Measurements from ENCODE around the gene TRAPPC3L.

TRAPPC3L gene

DNA sequence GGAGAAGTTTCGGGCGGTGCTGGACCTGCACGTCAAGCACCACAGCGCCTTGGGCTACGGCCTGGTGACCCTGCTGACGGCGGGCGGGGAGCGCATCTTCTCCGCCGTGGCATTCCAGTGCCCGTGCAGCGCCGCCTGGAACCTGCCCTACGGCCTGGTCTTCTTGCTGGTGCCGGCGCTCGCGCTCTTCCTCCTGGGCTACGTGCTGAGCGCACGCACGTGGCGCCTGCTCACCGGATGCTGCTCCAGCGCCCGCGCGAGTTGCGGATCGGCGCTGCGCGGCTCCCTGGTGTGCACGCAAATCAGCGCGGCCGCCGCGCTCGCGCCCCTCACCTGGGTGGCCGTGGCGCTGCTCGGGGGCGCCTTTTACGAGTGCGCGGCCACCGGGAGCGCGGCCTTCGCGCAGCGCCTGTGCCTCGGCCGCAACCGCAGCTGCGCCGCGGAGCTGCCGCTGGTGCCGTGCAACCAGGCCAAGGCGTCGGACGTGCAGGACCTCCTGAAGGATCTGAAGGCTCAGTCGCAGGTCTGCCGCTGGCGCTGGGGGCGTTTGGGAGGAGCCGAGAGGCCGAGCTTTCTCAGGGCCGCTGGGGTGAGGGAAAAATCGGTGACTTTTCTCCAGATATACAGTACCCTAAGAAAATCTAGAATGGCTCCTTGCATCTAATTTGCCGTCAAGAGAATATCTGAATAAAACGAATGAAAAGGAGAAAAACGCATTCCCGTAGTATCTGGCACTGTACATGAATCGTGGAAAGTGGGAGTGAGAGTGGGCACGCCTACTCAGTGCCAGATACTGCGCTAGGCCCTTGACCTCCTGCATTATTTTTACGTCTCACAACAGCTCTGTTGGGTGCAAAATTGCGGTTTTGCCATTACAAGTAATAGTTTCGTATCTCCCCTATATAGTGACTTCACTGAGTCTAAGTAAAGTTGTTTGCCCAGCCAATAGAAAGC lies 83.3 kb downstream of the TRAPPC3L start:
- no peak for DNase-seq

- DNase-seq = no peak
Observed at GRCh38 chr6:116461331-116461931, 84.1 kb downstream of the TRAPPC3L start, which contains the start of gene CALHM6. Gene CALHM6 (plus strand): TSS chr6:116461375. CDS start chr6:116461930, 555 bp downstream.

DNA sequence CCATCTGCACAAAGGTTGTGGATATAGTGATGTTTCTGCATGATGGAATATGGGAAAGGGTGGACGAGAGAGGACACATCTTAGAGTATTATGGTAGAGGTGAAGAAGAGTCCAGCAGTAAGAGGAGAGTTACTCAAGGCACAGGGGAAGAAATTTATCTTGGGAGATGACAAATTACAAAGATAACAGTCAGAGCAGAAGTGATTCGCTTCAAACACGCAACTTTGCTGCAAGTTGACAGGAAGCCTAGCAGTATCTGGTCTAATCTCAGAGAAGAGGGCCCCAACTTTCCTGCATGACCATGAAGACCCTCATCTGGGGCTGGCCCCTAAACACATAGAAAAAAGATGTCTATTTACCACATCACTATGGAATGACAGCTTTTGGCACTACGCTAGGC lies 85.6 kb downstream of the TRAPPC3L start:
- DNase-seq = no peak

GRCh38 chr6:116458264-116458663 lies 87.2 kb downstream of the TRAPPC3L start:
- DNase-seq = no peak

GRCh38 chr6:116456927-116457326 lies 88.6 kb downstream of the TRAPPC3L start:
- DNase-seq = no peak

DNA sequence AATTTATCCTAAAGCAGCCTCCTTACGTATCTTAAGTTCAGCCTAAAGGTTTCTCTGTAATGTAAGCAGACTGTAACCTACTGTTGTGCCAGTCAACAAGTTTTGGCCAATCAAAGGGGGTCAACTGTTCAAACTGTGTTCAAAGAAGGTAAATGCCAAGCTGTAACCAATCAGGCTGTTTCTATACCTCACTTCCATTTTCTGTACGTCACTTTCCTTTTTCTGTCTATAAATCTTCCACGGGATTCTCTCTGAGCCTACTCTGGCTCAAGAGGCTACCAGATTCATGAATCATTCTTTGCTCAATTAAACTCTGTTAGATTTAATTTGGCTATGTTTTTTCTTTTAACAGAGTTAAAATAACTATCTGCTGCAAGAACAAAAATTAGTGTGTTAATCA lies 89.4 kb downstream of the TRAPPC3L start:
- DNase-seq = no peak

- DNase-seq = no peak
Observed at GRCh38 chr6:116452531-116452930, 93.0 kb downstream of the TRAPPC3L start.

- no peak for DNase-seq
Observed at GRCh38 chr6:116451916-116452315, 93.6 kb downstream of the TRAPPC3L start.

GRCh38 chr6:116450769-116451740 lies 94.4 kb downstream of the TRAPPC3L start:
- no peak for DNase-seq

DNA sequence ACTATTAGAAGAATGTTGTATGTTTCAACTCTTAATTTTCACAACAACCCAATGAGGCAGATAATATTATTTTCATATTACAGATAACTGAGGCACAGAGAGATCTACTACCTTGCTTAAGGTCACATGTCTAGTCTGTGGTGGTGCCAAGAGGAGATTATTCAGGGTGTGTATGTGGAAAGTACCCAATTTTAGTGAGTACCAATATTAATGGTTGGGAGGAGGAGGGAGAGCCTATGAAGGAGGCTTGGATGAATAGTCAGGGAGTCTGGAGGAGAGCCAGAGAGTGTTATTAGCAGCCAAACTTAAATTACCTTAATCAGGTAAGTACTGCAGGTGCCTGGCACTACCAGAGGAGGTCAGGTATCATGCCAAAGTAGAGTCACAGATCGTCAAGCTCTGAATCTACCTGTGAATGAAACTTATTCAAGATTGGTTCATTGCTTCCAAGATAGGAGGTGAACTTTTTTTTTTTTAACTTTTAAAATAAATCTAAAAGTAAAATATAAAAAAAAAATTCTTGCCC lies 95.2 kb downstream of the TRAPPC3L start:
- no peak for DNase-seq

- DNase-seq = no peak
Observed at GRCh38 chr6:116449565-116449964, 95.9 kb downstream of the TRAPPC3L start.

DNA sequence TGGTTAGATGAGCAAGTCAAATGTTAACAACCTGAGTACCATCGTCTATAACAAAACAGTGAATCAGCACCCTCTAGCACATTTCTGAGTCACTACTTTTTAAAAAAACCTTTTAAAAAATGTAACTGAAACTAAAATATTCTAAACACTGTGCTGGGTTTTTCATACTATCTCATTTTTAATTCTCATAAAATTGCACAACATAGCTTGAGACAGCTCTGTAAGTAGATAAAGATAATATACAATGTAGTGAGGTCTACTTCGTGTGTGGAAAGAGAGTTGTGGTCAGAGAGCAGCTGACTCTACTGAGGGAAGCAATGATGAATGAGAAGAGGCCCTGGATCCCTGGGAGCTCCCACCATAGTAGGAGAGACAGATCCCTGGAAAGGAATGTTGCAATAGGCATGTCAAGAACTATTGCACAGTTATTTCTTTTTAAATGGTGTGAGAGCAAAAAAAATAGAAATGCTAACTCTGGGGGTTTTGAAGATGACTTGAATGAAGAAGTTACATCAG lies 97.9 kb downstream of the TRAPPC3L start:
- DNase-seq = no peak

- no peak for DNase-seq
Observed at GRCh38 chr6:116447052-116447451, 98.4 kb downstream of the TRAPPC3L start.

DNA sequence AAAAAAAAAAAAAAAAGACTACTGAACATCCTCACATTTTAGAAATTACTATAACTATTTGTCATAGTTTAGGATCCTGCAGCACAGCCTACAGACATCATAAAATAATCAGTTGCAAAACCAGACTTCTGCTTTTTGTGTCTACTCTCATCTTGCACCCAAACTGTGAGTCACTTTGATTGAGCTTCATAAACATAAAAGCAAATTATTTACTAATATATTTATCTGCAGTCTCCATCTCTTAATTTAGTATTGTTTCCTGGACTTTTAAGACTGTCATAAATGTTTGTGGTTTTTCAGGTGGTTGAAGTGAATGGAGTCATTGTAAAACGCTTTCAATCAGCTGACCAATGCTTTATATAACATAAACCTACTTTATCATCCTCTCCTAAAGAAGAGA lies 99.1 kb downstream of the TRAPPC3L start:
- no peak for DNase-seq

- DNase-seq = no peak
Observed at GRCh38 chr6:116445102-116445501, 100.4 kb downstream of the TRAPPC3L start.

All from NCI-H2171 treated with DMSO at 0.1 percent for 48 hours (cell line).